DMS153 (cell line): ENCODE results near the gene PPARD.

Source experiments
- DNase-seq: peaks from one replicate; lab custom pipeline; 2025; lab: John Stamatoyannopoulos, UW

Gene PPARD

GRCh38 chr6:35354361-35355135, 12.2 kb downstream of the PPARD start:
- no peak for DNase-seq

- DNase-seq: no peak
Observed at GRCh38 chr6:35356391-35356790, 14.0 kb downstream of the PPARD start.

- DNase-seq: no peak
Observed at GRCh38 chr6:35357677-35358076, 15.3 kb downstream of the PPARD start.

- DNase-seq: no peak
Observed at GRCh38 chr6:35358086-35358485, 15.7 kb downstream of the PPARD start.

- DNase-seq: no peak
Observed at GRCh38 chr6:35359346-35359743, 17.0 kb downstream of the PPARD start.

- DNase-seq: no peak
Observed at GRCh38 chr6:35359744-35360348, 17.5 kb downstream of the PPARD start.

- DNase-seq: no peak
Observed at GRCh38 chr6:35360349-35361138, 18.2 kb downstream of the PPARD start.

GRCh38 chr6:35362200-35362599, 19.8 kb downstream of the PPARD start:
- DNase-seq: no peak

- DNase-seq: no peak
Observed at GRCh38 chr6:35363293-35363750, 21.0 kb downstream of the PPARD start.

- DNase-seq: no peak
Observed at GRCh38 chr6:35365594-35366203, 23.3 kb downstream of the PPARD start.

- no peak for DNase-seq
Observed at GRCh38 chr6:35366204-35366596, 23.8 kb downstream of the PPARD start.

- no peak for DNase-seq
Observed at GRCh38 chr6:35367646-35368037, 25.3 kb downstream of the PPARD start.

- no peak for DNase-seq
Observed at GRCh38 chr6:35368038-35368887, 25.9 kb downstream of the PPARD start.

GRCh38 chr6:35370124-35370741, 27.9 kb downstream of the PPARD start:
- no peak for DNase-seq

- DNase-seq: no peak
Observed at GRCh38 chr6:35370785-35371493, 28.6 kb downstream of the PPARD start.

GRCh38 chr6:35371494-35372262, 29.3 kb downstream of the PPARD start:
- no peak for DNase-seq

GRCh38 chr6:35372633-35373032, 30.3 kb downstream of the PPARD start:
- DNase-seq: no peak

- DNase-seq: no peak
Observed at GRCh38 chr6:35376281-35376680, 33.9 kb downstream of the PPARD start.

GRCh38 chr6:35377002-35377401, 34.6 kb downstream of the PPARD start:
- DNase-seq: no peak

GRCh38 chr6:35378261-35378660, 35.9 kb downstream of the PPARD start:
- no peak for DNase-seq
